Stomach (tissue), 4 donors: ENCODE measurements around the gene CORO1C.

Experiments used
- POLR2AphosphoS5 ChIP-seq, 3 donors: sonication (generic); formaldehyde crosslinking; IDR thresholded peaks; one replicate each; pipeline ENCODE4 v1.6.1; 2016; ENCODE audit warnings: antibody characterized with exemption in 3 of 3
- TF ChIP-seq, protein P1 (sequence below), 7 experiments: fragments of 450-650 bp in 4 of 7; fragments of 200-600 bp in 3 of 7; sonication (generic) in 3 of 7; IDR thresholded peaks; one replicate each; pipeline ENCODE4 v1.5.1; 2016 to 2019; ENCODE audit warnings: antibody characterized with exemption in 7 of 7, control low read depth in 2 of 7, mild to moderate bottlenecking in 1 of 7

DNA sequence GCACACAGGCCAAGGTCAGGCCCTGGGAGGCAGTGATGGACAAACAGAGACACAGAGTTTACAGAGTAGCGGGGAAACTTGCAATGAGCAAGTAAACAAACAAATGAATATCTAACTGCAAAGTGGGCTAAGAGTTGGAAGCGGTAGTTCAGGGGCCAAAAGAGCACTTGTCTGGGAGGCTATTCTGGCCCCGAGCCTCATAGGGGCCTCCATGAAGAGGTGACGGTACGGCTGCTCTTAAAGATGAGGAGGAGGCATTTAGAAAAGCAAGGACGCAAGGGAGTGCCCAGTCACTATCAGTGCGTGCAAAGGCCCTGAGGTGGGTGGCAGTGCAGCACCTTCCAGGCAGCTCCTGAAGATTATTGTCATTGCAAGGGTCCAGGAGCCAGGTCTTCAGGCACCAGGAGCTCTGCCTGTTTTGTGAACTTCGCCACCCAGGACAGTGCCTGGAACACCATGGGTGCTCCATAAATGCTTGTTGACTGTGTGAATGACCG lies 129.1 kb downstream of the CORO1C start:
- TF ChIP-seq, protein P1, sequence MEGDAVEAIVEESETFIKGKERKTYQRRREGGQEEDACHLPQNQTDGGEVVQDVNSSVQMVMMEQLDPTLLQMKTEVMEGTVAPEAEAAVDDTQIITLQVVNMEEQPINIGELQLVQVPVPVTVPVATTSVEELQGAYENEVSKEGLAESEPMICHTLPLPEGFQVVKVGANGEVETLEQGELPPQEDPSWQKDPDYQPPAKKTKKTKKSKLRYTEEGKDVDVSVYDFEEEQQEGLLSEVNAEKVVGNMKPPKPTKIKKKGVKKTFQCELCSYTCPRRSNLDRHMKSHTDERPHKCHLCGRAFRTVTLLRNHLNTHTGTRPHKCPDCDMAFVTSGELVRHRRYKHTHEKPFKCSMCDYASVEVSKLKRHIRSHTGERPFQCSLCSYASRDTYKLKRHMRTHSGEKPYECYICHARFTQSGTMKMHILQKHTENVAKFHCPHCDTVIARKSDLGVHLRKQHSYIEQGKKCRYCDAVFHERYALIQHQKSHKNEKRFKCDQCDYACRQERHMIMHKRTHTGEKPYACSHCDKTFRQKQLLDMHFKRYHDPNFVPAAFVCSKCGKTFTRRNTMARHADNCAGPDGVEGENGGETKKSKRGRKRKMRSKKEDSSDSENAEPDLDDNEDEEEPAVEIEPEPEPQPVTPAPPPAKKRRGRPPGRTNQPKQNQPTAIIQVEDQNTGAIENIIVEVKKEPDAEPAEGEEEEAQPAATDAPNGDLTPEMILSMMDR (IDR thresholded peaks at IDR 0.05): no peak
- no peak for TF ChIP-seq POLR2AphosphoS5 (IDR thresholded peaks at IDR 0.05)
